Large intestine (tissue), 3 donors: Measurements from ENCODE around the gene NLRC5. TPM values are rescaled to one million over a fixed set of nuclear protein-coding genes. Genes with fewer than 3 reads are reported as not detected.
A peak's percentile ranks its signal among the peaks of the same experiment; 100 is the strongest.
"Not testable (repeated sequence)": the region's sequence is repeated elsewhere in the genome, so short reads cannot be mapped to it uniquely, and the experiment has no call there.

Experiments used
- DNase-seq, 2 donors: peaks; one replicate each; pipeline versions ENCODE4 v3.0.0 to v3.0.0-alpha.2; 2013
- H3K27ac ChIP-seq: one replicate; pipeline ENCODE4 v1.5.1; 2013; ENCODE audit warnings: low read length
- H3K27me3 ChIP-seq: 2 replicates; pipeline ENCODE4 v1.6.1; 2013; ENCODE audit warnings: low read length; ENCODE audit not compliant: control insufficient read depth, insufficient read depth
- H3K36me3 ChIP-seq: 2 replicates; pipeline ENCODE4 v1.6.1; 2013; ENCODE audit warnings: low read length; ENCODE audit not compliant: control insufficient read depth, insufficient read depth
- H3K4me1 ChIP-seq: one replicate; pipeline ENCODE4 v1.6.1; 2013; ENCODE audit warnings: low read length; ENCODE audit not compliant: control insufficient read depth, insufficient read depth
- H3K4me3 ChIP-seq: one replicate; pipeline ENCODE4 v1.5.1; 2013; ENCODE audit warnings: low read length
- H3K9me3 ChIP-seq: one replicate; pipeline ENCODE4 v1.6.1; 2013; ENCODE audit warnings: mild to moderate bottlenecking, low read depth, low read length, moderate library complexity; ENCODE audit not compliant: control insufficient read depth
- WGBS: methylation state at CpG from one replicate; pipeline ENCODE4 v1.1.5; 2013; ENCODE audit warnings: low lambda C conversion rate; ENCODE audit not compliant: insufficient coverage; 5-methylcytosine and 5-hydroxymethylcytosine counted together
- polyA plus RNA-seq: library from polyadenylated mRNA; unstranded; fragments of 120-200 nt; gene quantifications from one replicate; pipeline ENCODE4 v1.2.1, GENCODE V29; 2013

Gene NLRC5
- polyA plus RNA-seq, 1 donor, result 11.1 TPM

GRCh38 chr16:57071081-57071732 lies 81.8 kb downstream of the NLRC5 start:
- H3K4me1 ChIP-seq, H3K27me3 ChIP-seq, H3K4me3 ChIP-seq, H3K27ac ChIP-seq, H3K9me3 ChIP-seq, H3K36me3 ChIP-seq, DNase-seq: not testable (repeated sequence)
- 97% methylated on average over 3 of the region's 4 CpGs for WGBS

GRCh38 chr16:57071831-57072582 lies 82.7 kb downstream of the NLRC5 start:
- Histone ChIP-seq H3K27me3 (peaks cover 3% of the 10 kb centered on the region), H3K27ac (no peak overlapping the region), H3K36me3 (no peaks in the 10 kb centered on the region), H3K4me3 (no peak overlapping the region), H3K4me1 (no peaks in the 10 kb centered on the region), H3K9me3 (no peaks in the 10 kb centered on the region)
- DNase-seq, result no peak
- 100% methylated on average over 1 of the region's 3 CpGs for WGBS

- H3K36me3 ChIP-seq, result no peaks in the 10 kb centered on the region
- H3K4me1 ChIP-seq, result no peaks in the 10 kb centered on the region
- 80% methylated on average over 1 of the region's 8 CpGs for WGBS
- H3K4me3 ChIP-seq, result no peak overlapping the region
- no peaks in the 10 kb centered on the region for H3K27me3 ChIP-seq
- DNase-seq, result no peak
- H3K27ac ChIP-seq, result no peak overlapping the region
- H3K9me3 ChIP-seq, result no peaks in the 10 kb centered on the region
Measured at GRCh38 chr16:57072616-57073275, 83.4 kb downstream of the NLRC5 start.

- Histone ChIP-seq H3K4me1 (peaks cover 3% of the 10 kb centered on the region), H3K36me3 (no peaks in the 10 kb centered on the region), H3K9me3 (no peaks in the 10 kb centered on the region), H3K4me3 (no peak overlapping the region), H3K27ac (no peak overlapping the region), H3K27me3 (no peaks in the 10 kb centered on the region)
- WGBS, result no CpG with 5 or more reads among the region's 7 CpGs
- DNase-seq, result no peak
Measured at GRCh38 chr16:57077714-57078113, 88.4 kb downstream of the NLRC5 start.

- H3K4me1 ChIP-seq, result peaks cover 3% of the 10 kb centered on the region
- H3K27me3 ChIP-seq, result no peaks in the 10 kb centered on the region
- H3K4me3 ChIP-seq, result no peak overlapping the region
- no peak for DNase-seq
- H3K36me3 ChIP-seq, result no peaks in the 10 kb centered on the region
- no peak overlapping the region for H3K27ac ChIP-seq
- no peaks in the 10 kb centered on the region for H3K9me3 ChIP-seq
Measured at GRCh38 chr16:57081744-57082143, 92.4 kb downstream of the NLRC5 start.

- Histone ChIP-seq H3K4me1 (peaks cover 3% of the 10 kb centered on the region), H3K36me3 (no peaks in the 10 kb centered on the region), H3K27ac (no peak overlapping the region), H3K4me3 (no peak overlapping the region), H3K27me3 (no peaks in the 10 kb centered on the region), H3K9me3 (no peaks in the 10 kb centered on the region)
- DNase-seq, result no peak
- WGBS, result no CpG with 5 or more reads among the region's 6 CpGs
Measured at GRCh38 chr16:57082664-57083063, 93.3 kb downstream of the NLRC5 start.

- no peak overlapping the region for H3K27ac ChIP-seq
Measured at GRCh38 chr16:57083485-57084126, 94.2 kb downstream of the NLRC5 start.

GRCh38 chr16:57084257-57084770 lies 95.0 kb downstream of the NLRC5 start:
- Histone ChIP-seq H3K27me3 (no peaks in the 10 kb centered on the region), H3K27ac (no peak overlapping the region), H3K9me3 (no peaks in the 10 kb centered on the region), H3K4me3 (no peak overlapping the region), H3K36me3 (no peaks in the 10 kb centered on the region), H3K4me1 (peaks cover 7% of the 10 kb centered on the region)
- DNase-seq, result peak; percentile 56 to 67
- no CpG with 5 or more reads among the region's 9 CpGs for WGBS

More at GRCh38 chr16:57083485-57084126, 94.2 kb downstream of the NLRC5 start:
- H3K4me3 ChIP-seq, result no peak overlapping the region
- no peak for DNase-seq
- WGBS, result 63% methylated on average over 2 of the region's 7 CpGs
- H3K9me3 ChIP-seq, result no peaks in the 10 kb centered on the region
- H3K36me3 ChIP-seq, result no peaks in the 10 kb centered on the region
- no peaks in the 10 kb centered on the region for H3K27me3 ChIP-seq
- peaks cover 7% of the 10 kb centered on the region for H3K4me1 ChIP-seq

- Histone ChIP-seq H3K27ac (no peak overlapping the region), H3K4me3 (no peak overlapping the region)
- WGBS, result 80% methylated on average over 3 of the region's 7 CpGs
Measured at GRCh38 chr16:57084996-57085395, 95.6 kb downstream of the NLRC5 start.

GRCh38 chr16:57087003-57087402 lies 97.6 kb downstream of the NLRC5 start:
- Histone ChIP-seq H3K4me3 (no peak overlapping the region), H3K27me3 (no peaks in the 10 kb centered on the region), H3K36me3 (no peaks in the 10 kb centered on the region), H3K9me3 (no peaks in the 10 kb centered on the region), H3K4me1 (peaks cover 15% of the 10 kb centered on the region), H3K27ac (no peak overlapping the region)
- WGBS, result 80% methylated on average over 1 of the region's 2 CpGs
- DNase-seq, result no peak

More at GRCh38 chr16:57084996-57085395, 95.6 kb downstream of the NLRC5 start:
- Histone ChIP-seq H3K9me3 (no peaks in the 10 kb centered on the region), H3K27me3 (no peaks in the 10 kb centered on the region), H3K4me1 (peaks cover 7% of the 10 kb centered on the region), H3K36me3 (no peaks in the 10 kb centered on the region)
- DNase-seq, result no peak
